ENCODE data around the gene C1orf159.
"Not testable (repeated sequence)": the region's sequence is repeated elsewhere in the genome, so short reads cannot be mapped to it uniquely, and the experiment has no call there.

The C1orf159 gene

DNA sequence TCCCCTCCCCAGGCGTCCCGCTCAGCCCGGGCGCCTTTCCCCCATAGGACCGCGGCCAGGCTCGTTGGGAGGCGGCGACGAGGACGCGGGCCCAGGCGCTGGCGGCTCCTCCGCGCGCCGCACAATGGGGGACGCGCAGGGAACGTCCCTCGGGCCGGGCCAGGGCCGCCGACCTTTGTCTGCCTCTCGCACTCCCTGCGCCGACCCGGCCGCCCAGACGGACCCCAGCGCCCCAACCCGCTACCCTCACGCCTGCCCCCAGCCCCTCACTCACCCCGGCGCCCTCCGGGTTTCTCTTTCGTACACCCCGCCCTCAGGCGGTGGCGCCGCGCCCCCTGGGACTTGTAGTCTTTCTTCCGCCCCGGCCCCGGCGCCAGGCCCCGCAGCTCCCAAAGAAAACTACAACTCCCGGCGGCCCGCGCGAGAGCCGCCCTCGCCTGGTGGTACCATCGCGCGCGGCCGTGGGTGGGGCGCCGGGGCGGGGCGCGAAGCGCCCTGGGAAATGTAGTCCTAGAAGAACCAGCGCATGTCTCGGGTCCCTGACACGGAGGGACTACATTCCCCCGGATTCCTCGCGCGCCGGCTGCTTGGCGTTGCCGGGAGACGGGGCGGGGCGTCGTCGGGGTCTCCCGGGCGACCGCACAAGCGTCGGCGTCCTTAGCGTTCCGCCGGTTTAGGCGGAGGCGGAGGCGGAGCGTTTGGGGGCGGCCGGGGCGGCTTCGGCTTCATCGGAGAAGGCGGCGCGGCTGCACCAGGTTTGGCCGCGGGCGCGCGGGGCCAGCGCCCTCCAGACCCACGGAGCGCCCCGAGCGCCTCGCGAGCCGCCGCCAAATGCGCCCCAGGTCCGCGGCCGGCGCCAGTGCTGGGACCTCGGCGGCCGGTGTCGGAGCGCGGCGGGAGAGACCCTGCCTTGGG lies at the start of gene C1orf159:
C1orf159 (minus strand) TSS at position 304 of the 915 bp plus-strand sequence. CDS start 24,546 bp downstream, outside the sequence.
- DNase-seq: peak; percentile 97 to 100

DNA sequence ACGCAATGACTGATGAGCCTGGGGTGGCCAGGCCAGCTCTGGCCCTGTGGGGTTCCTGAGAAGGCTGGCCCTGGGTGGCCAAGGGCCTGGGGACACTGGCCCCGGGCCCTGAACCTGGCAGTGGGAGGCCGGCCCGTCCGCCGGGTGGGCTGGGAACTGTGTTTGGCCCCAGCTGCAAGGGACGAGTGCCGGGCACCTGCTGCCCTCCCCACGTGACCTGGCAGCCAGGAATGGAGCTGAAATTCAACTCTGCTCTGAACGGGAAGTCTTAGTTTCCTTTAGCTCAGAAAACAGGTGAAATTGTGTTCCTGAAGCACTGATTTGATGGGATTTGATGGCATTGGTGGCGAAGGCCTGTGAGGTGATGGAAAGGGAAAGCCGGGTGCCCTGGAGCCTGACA lies 49.6 kb upstream of the C1orf159 start:
- no peak for DNase-seq

DNA sequence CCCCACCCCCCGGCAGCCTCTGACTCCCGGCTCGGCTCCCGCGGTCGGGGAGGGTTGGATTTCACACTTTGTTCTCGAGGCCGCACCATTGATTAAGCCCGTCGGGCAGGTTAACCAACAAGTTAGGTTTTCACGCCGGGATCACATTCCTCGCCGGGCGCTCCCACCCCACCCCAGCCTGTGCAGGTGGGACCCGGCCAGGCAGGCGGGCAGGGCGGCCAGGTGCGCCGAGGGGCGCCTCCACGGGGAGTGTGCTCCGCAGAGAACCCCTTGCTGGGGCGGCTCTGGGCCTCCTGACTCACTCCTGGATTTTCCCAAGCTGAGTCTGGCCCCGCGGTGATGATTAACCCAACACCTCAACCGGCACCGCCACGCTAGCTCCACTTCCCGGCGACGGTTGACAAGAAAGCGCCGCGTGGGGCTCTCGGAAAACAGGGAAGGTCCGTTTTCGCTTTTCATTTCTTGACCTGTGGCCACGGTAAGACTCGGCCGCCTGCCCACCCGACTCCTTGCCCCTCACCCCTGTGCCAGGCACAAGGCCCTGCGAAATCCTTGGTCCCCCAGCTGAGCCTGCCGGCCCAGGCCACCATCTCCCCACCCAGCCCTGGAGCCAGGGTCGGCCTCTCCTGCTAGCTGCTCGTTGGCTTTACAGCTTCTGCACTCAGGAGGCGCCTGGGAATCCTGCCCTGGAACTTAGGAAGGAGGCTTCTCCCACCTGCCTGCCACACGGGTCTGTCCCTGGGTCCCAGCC lies 49.0 kb upstream of the C1orf159 start:
- DNase-seq: no peak

DNA sequence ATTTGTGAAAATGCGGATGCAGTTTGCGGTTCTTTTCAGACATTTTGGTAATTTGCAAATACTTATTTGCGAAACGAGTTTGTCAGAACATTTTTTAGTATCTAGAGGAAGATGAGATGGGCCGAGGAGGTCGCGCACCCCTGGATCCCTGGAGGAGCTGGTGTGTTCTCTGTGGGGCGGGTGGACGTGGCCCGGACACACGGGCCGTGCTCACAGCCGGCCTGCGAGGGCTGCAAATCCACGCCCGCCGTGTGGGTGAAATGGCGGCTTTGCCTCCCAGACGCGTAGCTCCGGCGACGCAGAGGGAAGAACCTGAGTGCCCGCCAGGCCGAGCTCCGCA lies 48.4 kb upstream of the C1orf159 start:
- no peak for DNase-seq

DNA sequence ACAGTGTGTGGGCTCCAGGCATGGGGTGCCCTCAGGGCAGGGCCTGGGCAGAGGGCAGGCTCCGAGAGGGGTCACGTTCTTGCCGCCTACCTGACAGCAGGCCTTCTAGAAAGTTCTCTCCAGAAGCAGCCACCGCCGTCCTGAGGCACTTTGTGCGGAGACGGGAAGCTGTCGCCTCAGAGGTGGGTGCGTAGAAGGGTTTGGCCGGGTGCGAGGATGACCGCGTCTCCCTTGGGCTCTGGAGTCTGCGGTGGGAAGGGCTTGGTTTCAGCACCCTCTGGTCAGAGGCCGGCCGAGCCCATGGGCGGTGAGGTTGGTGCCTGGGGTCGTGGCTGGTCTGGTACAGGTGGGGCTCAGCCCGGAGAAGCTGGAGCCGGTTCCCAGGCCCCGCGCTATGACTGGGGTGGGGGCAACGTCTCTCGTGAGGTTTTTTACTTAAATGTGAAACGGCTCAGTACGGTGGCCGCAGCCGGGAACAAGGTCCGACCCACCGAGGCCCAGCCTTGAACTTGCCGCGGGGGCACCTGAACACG lies 47.7 kb upstream of the C1orf159 start:
- no peak for DNase-seq

DNA sequence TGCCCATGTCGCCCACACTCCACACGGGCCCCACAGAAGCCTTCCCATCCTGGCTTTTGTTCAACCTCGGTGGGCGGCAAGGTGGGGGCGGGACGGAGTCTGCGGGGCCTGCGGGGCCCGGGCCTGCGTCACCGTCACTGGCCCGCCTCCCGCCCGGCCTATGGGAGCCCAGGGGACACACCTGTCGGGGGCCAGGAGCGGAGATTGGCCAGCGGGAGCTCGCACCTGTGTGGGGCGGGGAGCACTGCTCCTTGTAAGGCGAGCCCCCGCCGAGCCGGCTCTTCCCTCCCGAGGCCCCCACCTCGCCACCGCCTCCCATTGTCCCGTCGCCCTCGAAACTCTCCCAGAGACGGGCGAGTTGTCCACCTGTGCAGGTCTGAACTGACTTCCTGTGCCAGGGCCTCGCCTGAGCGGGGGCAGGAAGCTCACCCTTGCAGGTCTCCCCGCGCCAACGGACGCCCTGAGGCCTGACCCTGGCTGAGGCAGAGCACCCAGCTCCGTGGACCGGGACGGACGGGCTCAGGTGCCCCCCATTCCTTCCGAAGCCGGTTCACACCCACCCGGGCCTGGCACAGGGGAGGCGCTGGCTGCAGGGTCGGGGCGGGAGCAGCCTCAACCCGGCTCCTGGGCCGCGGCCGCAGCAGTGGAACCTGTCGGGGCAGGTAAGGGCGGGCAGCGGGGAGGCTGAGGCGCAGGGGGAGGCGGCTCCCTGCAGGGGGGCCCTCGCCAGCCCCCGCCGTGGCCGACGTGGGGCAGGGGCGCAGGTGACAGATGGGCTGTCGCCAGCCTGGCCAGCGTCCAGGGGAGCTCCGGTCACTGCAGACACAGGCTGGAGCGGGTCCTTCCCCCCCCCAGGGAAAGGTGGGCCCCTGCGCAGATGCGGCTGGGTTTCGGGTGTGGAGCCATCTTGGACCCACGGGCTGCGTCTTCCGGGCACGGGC lies 47.0 kb upstream of the C1orf159 start:
- DNase-seq: no peak

DNA sequence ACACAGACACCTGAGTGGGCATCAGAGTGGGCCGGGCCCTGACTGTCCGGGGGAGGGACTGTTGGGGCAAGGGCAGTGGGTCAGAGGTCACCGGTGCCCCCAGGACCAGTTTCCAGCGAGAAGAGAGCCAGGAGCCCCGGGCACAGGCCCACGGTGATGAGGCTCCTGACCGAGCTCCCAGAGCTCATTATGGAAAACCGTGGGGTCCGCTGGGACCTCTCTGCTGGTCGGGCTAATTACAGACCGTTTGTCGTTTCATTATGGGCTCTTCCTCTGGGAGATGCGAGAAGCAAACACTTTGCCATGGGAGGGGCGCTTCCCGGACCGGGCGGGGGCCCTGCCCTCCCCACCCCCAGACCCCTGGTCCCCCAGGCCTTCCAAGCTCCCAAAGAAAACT lies 45.8 kb upstream of the C1orf159 start:
- no peak for DNase-seq

DNA sequence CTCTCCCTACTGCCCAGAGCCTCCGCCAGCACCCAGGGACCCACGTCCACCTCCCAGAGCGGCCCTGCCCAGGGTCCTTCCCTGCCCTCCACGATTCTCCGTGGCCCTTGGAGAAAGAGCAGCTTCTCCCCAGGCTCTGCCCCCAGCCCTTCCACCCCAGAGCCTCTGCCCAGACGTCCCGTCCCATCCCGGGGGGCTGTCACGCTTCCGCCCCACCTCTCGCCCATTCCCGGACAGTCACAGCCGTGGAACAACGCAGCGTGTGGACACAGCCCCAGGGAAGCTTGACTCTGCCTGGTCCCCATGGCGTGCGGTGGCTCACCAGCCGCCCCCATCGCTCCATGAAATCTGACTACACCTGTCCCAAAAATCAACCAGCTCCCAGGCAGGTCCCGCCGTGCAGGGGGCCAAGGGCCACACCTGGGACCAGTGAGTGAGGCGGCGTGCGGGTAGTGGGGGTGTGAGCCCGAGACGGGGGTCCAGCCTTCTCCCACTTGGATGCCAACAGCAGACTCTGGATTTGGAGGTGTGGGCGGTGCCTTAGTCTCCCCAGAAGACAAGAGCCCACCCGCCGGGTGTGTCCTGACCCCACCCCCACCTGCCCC lies 45.3 kb upstream of the C1orf159 start:
- no peak for DNase-seq

DNA sequence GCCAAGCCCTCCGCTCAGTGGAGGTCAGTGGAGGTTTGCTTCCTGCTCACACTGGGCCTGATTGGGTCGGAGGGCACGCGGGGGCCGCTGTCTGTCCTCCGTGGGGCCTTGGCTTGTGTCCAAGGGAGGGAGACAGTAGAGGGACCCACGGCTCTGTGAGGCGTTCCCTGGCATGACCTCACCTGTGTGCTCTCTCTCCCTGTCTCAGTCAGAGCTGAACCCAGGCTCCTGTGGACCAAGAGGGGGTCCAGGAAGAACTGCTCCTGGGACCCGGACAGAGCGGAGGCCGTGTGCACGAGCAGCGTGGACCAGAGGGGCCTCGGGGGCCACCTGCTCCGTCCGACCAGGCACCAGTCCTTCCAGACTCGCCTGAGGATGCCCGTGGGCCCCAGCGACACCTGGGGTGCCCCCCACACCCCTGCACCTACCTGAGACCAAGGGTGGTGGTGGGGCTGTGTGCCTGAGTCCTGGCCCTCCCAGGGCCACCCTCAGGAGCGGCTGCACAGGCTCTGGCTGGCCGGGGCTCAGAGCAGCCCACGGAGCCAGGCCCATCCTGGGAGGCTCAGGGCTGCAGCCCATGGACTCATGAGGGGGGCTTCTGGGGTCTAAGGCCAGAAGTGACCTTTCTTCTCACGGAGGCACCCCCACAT lies 44.5 kb upstream of the C1orf159 start:
- no peak for DNase-seq

DNA sequence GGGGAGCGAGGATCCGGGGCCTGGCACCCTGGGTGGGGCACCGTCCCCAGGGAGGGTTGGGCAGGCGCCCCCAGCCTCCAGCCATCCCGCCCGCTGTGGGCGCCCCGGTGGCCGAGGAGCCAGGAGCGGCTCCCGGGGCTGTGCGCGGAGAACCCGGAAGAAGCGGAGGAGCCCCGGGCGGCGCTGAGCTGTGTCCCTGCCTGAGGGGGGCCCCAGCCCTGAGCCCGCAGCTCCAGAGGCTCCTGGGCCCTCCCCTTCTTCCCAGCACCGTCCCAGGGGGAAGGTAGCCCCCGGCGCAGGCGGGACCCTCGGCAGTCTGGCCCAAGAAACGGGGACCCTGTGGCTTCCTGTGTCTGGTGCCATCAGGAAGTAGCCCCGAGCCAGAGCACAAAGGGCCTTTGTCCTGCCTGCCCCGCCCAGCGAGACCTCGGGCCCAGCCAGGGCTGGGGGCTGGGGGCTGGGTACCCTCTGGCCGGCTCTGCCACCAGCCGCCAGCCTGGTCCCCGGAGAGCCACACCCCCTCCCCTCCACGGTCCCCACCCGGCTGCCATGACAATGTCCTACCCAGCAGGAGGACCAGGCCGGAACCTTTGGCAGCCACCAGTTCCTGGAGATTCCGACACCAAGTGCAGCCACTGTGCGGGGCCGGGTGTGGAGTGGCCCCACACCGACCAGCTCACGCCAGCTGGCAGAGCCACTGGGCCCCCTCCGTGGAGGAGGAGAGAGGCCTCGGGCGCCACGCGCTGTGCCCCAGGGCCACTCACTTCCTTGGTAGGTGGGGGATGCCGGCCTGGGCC lies 42.2 kb upstream of the C1orf159 start:
- no peak for DNase-seq

DNA sequence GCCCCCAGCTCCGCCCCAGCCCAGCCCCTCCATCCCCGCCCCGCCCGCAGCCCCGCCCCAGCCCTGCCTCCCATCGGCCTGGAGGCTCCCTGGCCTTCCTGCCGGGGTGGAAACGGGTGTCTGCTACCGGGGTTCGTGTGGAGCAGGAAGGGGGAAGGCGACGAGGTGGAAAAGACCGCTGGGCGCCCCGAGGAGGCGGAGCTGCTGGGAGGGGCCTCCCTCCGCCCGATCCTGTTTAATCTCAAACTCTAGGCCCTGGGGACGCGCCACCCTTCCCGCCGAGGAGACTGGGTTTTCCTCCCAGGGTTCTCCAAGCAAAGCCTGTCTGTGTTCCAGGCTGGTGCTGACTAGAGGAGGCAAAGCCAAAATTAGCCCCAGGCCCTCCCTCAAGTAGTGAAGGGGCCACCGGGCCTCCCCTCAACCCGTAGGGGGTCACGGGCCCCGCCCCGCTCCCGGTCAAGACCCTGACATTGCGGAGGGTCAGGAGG lies 41.6 kb upstream of the C1orf159 start:
- DNase-seq: no peak

DNA sequence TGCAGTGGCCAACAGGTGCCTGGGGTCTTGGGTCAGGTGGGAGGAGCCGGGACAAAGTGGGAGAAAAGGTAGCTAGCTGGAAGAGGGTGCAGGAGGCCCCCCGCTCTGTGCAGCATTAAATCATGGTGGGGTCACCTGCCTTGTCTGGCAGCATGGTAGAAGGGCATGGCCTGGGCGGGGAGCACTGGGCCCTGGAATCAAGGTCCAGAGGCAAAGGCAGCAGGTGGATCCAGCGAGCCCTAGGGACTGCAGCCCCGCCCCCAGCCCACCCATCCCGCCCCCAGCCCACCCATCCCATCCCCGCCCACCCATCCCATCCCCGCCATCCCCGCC lies 41.1 kb upstream of the C1orf159 start:
- DNase-seq: no peak

DNA sequence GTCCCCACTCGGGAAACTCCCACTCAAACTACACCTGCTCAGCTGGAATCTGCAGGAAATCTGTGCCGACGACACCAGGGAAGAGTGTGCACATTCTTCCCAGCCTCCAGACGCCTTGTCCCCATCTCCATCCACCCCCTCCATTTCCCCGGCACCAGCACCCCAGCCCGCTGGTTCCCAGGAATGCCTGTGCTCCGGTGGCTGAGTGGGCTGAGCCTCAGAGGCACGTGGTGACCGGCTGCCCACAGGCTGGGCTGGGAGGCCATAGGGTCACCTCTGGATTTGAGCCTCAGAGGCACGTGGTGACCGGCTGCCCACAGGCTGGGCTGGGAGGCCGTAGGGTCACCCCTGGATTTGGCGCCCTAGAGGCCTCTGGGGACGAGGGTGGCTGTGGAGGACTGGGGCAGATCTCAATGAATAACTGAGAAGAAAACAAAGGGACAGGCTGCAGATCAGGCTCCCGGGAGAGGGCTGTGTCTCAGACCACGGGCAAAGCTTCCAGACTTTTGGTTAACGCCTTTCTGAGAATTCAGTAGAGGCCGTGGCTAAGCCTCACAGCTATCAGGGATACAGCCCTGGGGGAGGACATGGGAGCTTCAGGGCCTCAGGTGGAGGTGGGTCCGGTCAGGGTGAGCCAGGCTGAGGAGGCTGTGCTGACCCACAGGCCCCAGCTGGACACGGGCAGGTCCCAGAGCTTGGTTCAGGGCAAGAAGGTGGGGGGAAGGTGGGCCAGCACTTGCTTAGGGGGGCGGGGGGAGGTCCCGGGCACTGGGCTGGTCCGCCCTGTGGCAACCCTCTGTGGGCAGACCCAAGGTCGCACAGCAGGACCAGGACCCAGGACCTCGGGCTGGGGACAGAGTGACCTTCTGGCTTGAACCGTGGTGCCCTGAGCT lies 40.5 kb upstream of the C1orf159 start:
- DNase-seq: no peak

DNA sequence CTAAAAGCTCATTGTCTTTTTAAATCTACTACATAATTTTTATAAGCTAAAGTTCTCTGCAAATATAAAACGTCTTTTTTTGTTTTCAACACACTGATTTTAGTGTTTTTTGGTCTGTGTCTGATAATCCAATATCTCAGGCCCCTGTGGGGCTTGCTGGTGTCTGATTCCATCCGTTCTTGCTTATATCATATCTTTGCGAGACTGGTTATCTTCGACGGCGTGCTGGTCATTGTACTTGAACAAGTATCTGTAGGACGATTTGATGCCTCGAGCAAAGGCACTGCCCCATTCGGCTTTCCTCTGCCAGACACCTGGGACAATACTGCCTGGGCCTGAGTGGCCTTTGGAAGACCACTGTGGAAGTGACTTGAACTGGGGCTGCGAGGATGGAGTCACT lies 39.4 kb upstream of the C1orf159 start:
- DNase-seq: no peak

DNA sequence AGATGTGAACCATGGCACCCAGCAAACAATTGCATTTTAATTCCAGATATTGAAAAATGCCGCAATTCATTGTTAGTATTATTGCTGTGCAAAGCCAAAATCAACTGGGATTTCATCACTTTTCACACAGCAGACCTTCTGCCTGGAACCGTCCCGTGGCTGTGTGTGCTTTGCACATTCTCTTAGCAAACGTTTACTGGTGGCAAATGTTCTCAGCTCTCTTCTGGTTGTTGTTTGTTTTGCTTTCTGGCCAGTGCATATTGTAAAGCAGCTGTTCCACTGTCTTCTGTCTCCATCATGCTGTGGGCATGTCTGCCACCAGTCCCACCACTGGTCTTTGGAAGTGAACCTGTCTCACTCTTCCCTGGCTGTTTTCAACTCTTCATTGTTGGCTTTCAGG lies 38.0 kb upstream of the C1orf159 start:
- no peak for DNase-seq

DNA sequence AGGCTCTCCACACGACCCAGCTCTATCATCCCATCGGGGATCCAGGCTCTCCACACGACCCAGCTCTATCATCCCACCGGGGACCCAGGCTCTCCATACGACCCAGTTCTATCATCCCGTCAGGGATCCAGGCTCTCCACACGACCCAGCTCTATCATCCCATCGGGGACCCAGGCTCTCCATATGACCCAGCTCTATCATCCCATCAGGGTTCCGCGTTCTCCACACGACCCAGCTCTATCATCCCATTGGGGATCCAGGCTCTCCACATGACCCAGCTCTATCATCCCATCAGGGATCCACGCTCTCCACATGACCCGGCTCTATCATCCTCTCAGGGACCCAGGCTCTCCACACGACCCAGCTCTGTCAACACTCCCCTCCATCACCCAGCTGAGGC lies 37.3 kb upstream of the C1orf159 start:
- not testable (repeated sequence) for DNase-seq

DNA sequence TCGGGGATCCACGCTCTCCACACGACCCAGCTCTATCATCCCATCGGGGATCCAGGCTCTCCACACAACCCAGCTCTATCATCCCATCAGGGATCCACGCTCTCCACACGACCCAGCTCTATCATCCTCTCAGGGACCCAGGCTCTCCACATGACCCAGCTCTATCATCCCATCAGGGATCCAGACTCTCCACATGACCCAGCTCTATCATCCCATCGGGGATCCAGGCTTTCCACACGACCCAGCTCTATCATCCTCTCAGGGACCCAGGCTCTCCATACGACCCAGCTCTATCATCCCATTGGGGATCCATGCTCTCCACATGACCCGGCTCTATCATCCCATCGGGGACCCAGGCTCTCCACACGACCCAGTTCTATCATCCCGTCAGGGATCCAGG lies 36.5 kb upstream of the C1orf159 start:
- not testable (repeated sequence) for DNase-seq

DNA sequence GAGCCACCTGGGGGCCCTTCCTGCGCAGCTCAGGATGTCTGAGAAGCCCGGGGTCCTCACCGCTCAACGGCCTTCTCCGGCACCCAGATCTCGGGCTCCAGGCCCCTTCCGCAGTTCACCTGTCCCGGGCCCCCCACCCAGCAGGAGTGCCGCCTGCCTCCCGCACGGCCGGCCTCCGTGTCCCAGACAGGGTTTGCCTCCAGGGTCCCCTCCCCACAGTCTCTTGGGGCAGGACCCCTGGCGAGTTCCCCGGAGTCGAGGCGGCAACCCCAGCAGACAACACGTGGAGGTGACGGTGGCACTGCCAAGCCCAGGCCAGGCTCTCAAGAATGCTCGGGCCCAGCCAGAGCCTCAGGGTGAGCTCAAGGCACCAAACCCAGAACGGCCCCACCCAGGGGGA lies 35.4 kb upstream of the C1orf159 start:
- DNase-seq: no peak

DNA sequence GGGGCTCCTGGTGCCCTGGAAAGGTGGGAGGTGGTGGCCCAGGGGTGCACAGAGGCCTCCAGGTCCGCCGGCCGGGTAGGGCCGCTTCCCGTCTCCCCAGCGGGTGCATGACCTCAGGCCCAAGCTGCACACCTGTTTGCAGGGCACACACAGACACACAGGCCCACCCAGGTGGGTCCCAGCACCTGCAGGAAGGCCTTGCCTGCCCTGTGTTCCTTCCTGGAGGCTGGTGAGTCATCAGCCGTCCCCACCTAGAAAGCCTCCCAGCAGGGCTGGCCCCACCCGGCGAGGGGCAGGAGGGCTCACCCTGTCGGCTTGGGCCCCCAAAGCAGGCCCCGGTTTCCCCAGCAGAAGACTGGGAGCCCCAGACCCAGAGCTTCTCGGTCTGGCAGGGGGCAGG lies 34.2 kb upstream of the C1orf159 start:
- no peak for DNase-seq

DNA sequence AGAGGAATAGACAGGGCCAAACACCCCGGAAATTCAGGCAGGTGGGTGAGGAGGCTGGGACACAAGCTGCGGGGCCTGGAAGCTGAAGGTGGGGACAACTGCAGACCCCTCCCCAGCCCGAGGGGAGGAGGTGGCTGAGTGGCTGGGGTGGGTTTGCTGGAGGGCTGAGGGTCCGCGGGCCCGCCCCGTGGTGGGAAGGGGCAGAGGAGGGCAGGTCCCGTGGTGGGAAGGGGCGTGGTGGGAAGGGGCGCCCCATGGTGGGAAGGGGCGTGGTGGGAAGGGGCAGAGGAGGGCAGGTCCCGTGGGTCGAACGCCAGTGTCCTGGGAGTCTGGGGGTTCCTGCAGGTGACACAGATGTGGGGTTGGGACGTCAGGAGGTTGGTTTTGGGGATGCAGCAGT lies 33.5 kb upstream of the C1orf159 start:
- no peak for DNase-seq

Measured in NCI-H446 (cell line).